A673 (cell line): Measurements from ENCODE around the gene TRIM32.

Experiments used
- CTCF ChIP-seq: fragments of 300-800, 200-600 bp; sonication (generic); conservative IDR thresholded peaks from 2 replicates; pipeline ENCODE4 v1.5.1; 2017; ENCODE audit warnings: low read depth, mild to moderate bottlenecking, antibody characterized with exemption, low read length, moderate library complexity, mixed read lengths
- EZH2 ChIP-seq: fragments of 200-600 bp; sonication (generic); IDR thresholded peaks from 2 replicates; pipeline ENCODE4 v1.6.1; 2017; ENCODE audit warnings: borderline replicate concordance, low read depth, mild to moderate bottlenecking, mixed read lengths, antibody characterized with exemption, low read length; ENCODE audit not compliant: poor library complexity, severe bottlenecking

GRCh38 chr9:116641292-116642059, 45.6 kb upstream of the TRIM32 start:
- TF ChIP-seq EZH2 = no peak
- TF ChIP-seq CTCF = no peak
